Cardiac muscle cell (in vitro differentiated cells and primary cell): ENCODE results near the gene KLF3. TPM values are rescaled to one million over a fixed set of nuclear protein-coding genes. Genes with fewer than 3 reads are reported as not detected.

Source experiments
- DNase-seq, 2 donors: peaks; one replicate each; pipeline versions ENCODE4 v3.0.0 to v3.0.0-alpha.2; 2010 to 2017; ENCODE audit warnings: low read depth in 1 of 2, low spot score in 1 of 2
- H3K27ac ChIP-seq: fragments of 200-600 bp; sonication (generic); 2 replicates; pipeline ENCODE4 v1.5.1; 2016
- H3K27me3 ChIP-seq: fragments of 200-600 bp; sonication (generic); 2 replicates; pipeline ENCODE4 v1.6.0; 2016; ENCODE audit warnings: control low read depth
- H3K36me3 ChIP-seq: fragments of 200-600 bp; sonication (generic); 2 replicates; pipeline ENCODE4 v1.5.1; 2016; ENCODE audit warnings: control low read depth
- H3K4me1 ChIP-seq: fragments of 200-600 bp; sonication (generic); 2 replicates; pipeline ENCODE4 v1.8.1; 2017; ENCODE audit warnings: low read depth, mild to moderate bottlenecking, mixed run types
- H3K4me3 ChIP-seq: fragments of 200-600 bp; sonication (generic); 2 replicates; pipeline ENCODE4 v1.5.1; 2016; ENCODE audit warnings: mild to moderate bottlenecking
- H3K9me3 ChIP-seq: fragments of 200-600 bp; sonication (generic); 2 replicates; pipeline ENCODE4 v1.5.1; 2017; ENCODE audit warnings: low read depth, mild to moderate bottlenecking, control low read depth
- polyA plus RNA-seq: library from polyadenylated mRNA; unstranded; fragments of >200 nt; fragmentation: Nextera tagmentation; extraction: Ambion mirVana; gene quantifications from 2 replicates; pipeline ENCODE4 v1.2.1, GENCODE V29; 2016
- total RNA-seq: library from RNA; depleted of rRNA; stranded (reverse); fragments of >200 nt; gene quantifications from 2 replicates; pipeline ENCODE4 v1.2.3, GENCODE V29; 2016
- TF ChIP-seq, protein P1 (sequence below): IDR thresholded peaks from 2 replicates; pipeline ENCODE4 v1.5.1; 2012; ENCODE audit warnings: low read depth, mild to moderate bottlenecking, low read length

KLF3 gene
- total and polyA plus RNA-seq, 2 experiments from 2014 or later = 11.5 to 14.9 TPM

GRCh38 chr4:38641811-38642210 is 22.2 kb upstream of the KLF3 start:
- DNase-seq = no peak
- Histone ChIP-seq H3K9me3 (no peaks in the 10 kb centered on the region), H3K27ac (no peak overlapping the region), H3K36me3 (no peaks in the 10 kb centered on the region), H3K27me3 (no peaks in the 10 kb centered on the region), H3K4me3 (no peak overlapping the region), H3K4me1 (no peaks in the 10 kb centered on the region)
- TF ChIP-seq, protein P1, sequence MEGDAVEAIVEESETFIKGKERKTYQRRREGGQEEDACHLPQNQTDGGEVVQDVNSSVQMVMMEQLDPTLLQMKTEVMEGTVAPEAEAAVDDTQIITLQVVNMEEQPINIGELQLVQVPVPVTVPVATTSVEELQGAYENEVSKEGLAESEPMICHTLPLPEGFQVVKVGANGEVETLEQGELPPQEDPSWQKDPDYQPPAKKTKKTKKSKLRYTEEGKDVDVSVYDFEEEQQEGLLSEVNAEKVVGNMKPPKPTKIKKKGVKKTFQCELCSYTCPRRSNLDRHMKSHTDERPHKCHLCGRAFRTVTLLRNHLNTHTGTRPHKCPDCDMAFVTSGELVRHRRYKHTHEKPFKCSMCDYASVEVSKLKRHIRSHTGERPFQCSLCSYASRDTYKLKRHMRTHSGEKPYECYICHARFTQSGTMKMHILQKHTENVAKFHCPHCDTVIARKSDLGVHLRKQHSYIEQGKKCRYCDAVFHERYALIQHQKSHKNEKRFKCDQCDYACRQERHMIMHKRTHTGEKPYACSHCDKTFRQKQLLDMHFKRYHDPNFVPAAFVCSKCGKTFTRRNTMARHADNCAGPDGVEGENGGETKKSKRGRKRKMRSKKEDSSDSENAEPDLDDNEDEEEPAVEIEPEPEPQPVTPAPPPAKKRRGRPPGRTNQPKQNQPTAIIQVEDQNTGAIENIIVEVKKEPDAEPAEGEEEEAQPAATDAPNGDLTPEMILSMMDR = no peak

DNA sequence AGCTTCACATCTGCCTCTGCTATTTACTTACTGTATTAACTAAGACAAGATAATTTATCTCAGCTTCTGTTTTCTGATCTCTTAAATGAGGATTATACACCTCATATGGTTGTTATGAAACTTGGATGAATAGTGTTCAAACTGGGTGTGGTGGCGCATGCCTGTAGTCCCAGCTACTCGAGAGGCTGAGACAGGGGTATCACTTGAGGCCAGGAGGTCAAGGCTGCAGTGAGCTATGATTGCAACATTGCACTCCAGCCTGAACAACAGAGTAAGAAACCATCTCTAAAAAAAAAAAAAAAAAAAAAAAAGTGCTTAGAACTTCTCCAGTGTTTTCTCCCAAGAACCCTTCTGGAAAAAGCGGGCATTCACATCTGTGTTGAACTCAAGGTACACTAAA is 19.8 kb upstream of the KLF3 start:
- H3K27me3 ChIP-seq = no peaks in the 10 kb centered on the region
- H3K36me3 ChIP-seq = no peaks in the 10 kb centered on the region
- no peaks in the 10 kb centered on the region for H3K4me1 ChIP-seq
- DNase-seq = no peak
- H3K4me3 ChIP-seq = no peak overlapping the region
- H3K27ac ChIP-seq = no peak overlapping the region
- H3K9me3 ChIP-seq = no peaks in the 10 kb centered on the region
- TF ChIP-seq, protein P1 = no peak

DNA sequence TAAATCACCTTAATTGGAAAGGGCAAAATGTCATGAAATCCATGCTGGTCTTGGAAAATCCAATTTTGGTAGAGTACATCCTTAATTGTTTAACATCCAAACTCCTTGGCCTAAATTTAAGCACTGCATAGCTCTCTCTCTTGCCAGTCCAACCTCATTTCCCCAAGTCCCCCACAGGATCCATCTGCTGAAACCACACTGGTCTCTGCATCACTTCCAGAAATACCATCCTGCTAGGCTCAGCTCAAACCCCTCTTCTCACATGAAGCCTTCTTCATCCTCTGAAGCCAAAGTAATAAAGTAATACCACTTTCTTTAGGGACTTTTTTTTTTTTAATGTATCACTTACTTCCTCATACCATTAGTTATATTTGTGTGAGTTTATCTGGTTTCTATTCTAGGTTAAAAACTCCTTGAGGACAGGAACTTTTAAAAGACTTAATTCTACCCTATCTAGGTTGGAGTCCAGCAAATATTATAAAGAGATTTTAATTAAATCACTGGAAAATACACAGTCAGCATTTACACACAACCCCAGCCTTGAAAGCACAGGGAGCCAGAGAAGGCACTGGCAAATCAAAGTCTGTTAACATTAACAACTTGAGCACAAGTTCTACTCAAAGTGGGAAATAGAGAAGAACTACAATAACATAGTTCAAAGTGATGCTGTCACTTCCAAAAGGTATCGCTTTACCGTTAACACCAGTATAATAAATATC is 16.7 kb upstream of the KLF3 start:
- H3K27me3 ChIP-seq = no peaks in the 10 kb centered on the region
- H3K4me1 ChIP-seq = no peaks in the 10 kb centered on the region

GRCh38 chr4:38650133-38650532 is 13.9 kb upstream of the KLF3 start:
- no peak for DNase-seq

More for the DNA sequence above, 16.7 kb upstream of the KLF3 start:
- H3K27ac ChIP-seq = no peak overlapping the region
- no peak overlapping the region for H3K4me3 ChIP-seq
- TF ChIP-seq, protein P1 = no peak
- no peaks in the 10 kb centered on the region for H3K9me3 ChIP-seq
- no peaks in the 10 kb centered on the region for H3K36me3 ChIP-seq
- no peak for DNase-seq

DNA sequence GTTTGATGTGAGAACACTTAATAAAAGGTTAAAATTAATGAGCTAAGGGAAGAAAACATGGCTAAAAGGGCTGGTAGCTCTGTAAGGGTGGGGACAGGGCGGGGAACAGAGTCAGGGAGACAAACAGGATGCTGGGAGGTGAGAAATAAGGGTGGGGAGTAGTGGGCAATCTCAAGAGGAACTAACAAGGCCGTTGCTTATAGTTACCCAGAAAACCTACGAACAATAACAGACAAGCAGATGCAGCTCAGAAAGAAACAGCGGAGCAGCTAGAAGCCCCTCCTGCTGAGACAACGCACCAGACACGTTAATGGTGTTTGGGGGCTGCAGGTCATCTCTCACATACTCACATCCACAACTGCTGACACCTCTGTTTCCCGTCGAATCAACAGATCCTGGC is 9.7 kb upstream of the KLF3 start:
- Histone ChIP-seq H3K4me1 (no peaks in the 10 kb centered on the region), H3K27me3 (no peaks in the 10 kb centered on the region), H3K9me3 (no peaks in the 10 kb centered on the region), H3K36me3 (no peaks in the 10 kb centered on the region), H3K27ac (no peak overlapping the region), H3K4me3 (no peak overlapping the region)
- TF ChIP-seq, protein P1 = no peak
- no peak for DNase-seq

More at GRCh38 chr4:38650133-38650532, 13.9 kb upstream of the KLF3 start:
- Histone ChIP-seq H3K4me1 (no peaks in the 10 kb centered on the region), H3K36me3 (no peaks in the 10 kb centered on the region), H3K27me3 (no peaks in the 10 kb centered on the region), H3K27ac (no peak overlapping the region), H3K4me3 (no peak overlapping the region), H3K9me3 (no peaks in the 10 kb centered on the region)
- TF ChIP-seq, protein P1 = no peak
